ENCODE data around the gene NUAK2.

Gene NUAK2

GRCh38 chr1:205323794-205324193 lies 2.2 kb upstream of the NUAK2 start:
- no peak for DNase-seq (ENCODE audit: extremely low read depth, low read depth)
- no peak for TF ChIP-seq CTCF (IDR thresholded peaks at IDR 0.05; ENCODE audit: low read depth, low read length, missing control alignments)
- no peak overlapping the region for H3K4me3 ChIP-seq (replicated peaks; ENCODE audit: low read depth, low read length)

- H3K4me3 ChIP-seq (replicated peaks; ENCODE audit: low read depth, low read length), result peak overlapping the region; percentile 89
These were observed 376 bp upstream of the NUAK2 start for GRCh38 chr1:205321959-205322283.

GRCh38 chr1:205319081-205320018 lies 2.2 kb downstream of the NUAK2 start:
- no peak for TF ChIP-seq CTCF (IDR thresholded peaks at IDR 0.05; ENCODE audit: low read depth, low read length, missing control alignments)
- DNase-seq (ENCODE audit: extremely low read depth, low read depth), result peak; percentile 26
- peak overlapping the region; percentile 13; the same call in 1 of the 2 replicates for H3K4me3 ChIP-seq (replicated peaks; ENCODE audit: low read depth, low read length)

More at GRCh38 chr1:205321959-205322283, 376 bp upstream of the NUAK2 start:
- no peak for TF ChIP-seq CTCF (IDR thresholded peaks at IDR 0.05; ENCODE audit: low read depth, low read length, missing control alignments)
- no peak for DNase-seq (ENCODE audit: extremely low read depth, low read depth)

- H3K4me3 ChIP-seq (replicated peaks; ENCODE audit: low read depth, low read length), result no peak overlapping the region
- TF ChIP-seq CTCF (IDR thresholded peaks at IDR 0.05; ENCODE audit: low read depth, low read length, missing control alignments), result no peak
- no peak for DNase-seq (ENCODE audit: extremely low read depth, low read depth)
These were observed 3.1 kb downstream of the NUAK2 start for GRCh38 chr1:205318231-205318991.

GRCh38 chr1:205317311-205317917 lies 4.1 kb downstream of the NUAK2 start:
- DNase-seq (ENCODE audit: extremely low read depth, low read depth), result no peak
- H3K4me3 ChIP-seq (replicated peaks; ENCODE audit: low read depth, low read length), result no peak overlapping the region
- TF ChIP-seq CTCF (IDR thresholded peaks at IDR 0.05; ENCODE audit: low read depth, low read length, missing control alignments), result no peak

- no peak for TF ChIP-seq CTCF (IDR thresholded peaks at IDR 0.05; ENCODE audit: low read depth, low read length, missing control alignments)
- DNase-seq (ENCODE audit: extremely low read depth, low read depth), result no peak
- H3K4me3 ChIP-seq (replicated peaks; ENCODE audit: low read depth, low read length), result no peak overlapping the region
These were observed 5.4 kb downstream of the NUAK2 start for GRCh38 chr1:205316161-205316566.

Data from HFF-Myc (cell line).